Smooth muscle cell of the pulmonary artery (primary cell): Measurements from ENCODE around the gene SMAGP. TPM values are rescaled to one million over a fixed set of nuclear protein-coding genes. Genes with fewer than 3 reads are reported as not detected.

Experiments used
- total RNA-seq: library from RNA; depleted of rRNA; stranded (reverse); fragments of >200 nt; gene quantifications from 2 replicates; pipeline ENCODE4 v1.2.3, GENCODE V29; 2014

Gene SMAGP, protein sequence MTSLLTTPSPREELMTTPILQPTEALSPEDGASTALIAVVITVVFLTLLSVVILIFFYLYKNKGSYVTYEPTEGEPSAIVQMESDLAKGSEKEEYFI
- 9.6 and 19.1 TPM in 2 replicates for total RNA-seq

DNA sequence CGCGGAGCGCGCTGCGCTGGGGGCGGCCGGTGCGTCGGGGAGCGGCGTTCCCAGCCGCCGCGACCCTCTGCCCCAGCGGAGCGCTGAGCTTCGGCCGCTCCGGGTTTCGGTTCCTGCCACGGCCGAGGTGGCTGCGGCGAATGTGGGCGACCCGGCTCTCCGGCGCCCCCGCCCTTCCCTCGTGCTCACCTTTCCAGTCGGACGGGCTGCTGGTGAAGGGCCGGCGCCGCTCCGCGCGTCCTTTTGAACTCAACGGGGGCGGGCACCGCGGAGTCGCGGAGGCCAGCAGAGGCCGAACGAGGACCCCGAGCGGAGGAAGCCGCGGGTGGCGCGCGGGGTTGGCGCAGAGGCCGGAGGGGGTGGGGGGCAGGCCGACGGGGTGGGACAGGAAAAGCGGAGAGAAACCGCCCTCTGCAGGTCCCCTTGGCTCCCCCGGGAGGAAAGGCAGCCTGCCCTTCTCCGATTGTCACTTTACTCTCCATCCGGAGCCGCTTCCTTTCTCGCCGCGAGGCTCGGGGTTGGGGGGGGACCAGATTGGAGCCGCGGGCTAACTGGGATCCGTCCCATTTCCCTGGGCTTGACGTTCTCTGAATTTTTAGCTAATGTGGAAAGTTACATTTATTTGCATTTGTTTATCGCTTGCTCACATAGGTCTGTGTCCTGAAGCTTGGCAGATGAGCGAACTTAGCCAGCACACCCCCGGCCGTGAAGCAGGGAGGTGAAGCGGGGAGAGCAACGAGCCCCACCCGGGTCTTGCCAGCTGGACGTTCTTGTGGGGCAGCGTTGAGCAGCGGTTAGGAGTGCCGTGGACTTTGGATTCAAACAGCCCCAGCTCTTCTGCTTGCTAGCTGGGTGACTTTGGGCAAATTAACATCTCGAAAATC lies at the start of gene SMAGP:
SMAGP (minus strand) TSS at position 349 of the 884 bp plus-strand sequence. CDS start 1,137 bp downstream, outside the sequence.

DNA sequence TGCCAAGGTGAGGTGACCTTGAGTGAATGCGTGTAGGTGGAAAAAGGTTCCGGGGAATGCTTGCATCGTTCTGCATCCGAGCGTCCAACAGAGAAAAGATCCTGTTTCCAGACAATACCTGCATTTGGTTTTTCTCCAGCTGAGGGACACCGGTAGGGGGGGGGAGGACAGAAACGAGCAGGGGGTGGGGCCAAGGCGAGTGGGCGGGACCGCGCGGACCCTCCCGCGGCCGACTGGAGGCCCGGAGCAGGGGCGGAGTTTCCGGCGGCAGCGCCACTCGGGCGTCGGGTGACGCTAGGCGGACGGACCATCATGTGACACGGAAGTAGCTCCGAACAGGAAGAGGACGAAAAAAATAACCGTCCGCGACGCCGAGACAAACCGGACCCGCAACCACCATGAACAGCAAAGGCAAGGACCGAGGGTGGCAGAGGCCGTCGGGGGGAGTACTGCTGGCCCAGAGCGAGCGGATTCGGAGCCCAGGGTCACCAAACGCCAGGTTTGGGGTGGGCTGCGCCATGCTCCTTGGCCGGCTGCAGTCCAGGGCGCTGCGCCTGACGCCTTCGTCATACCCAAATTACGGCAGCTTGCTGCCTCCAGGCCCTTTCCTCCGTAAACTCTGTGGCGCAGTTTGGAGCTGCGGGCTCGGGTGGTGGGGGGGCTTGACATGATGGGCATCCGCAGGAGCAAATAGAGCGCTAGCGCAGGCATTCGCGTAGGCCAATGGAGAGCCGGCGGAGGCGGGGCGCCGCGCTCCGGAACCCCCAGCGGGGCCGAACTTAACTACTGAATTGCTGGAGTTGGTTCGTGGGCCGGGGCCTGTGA lies 31.5 kb downstream of the SMAGP start, which contains the start of gene DAZAP2:
DAZAP2 (plus strand) TSS at position 317 of the 825 bp plus-strand sequence; CDS start at position 399, 82 bp downstream.

DNA sequence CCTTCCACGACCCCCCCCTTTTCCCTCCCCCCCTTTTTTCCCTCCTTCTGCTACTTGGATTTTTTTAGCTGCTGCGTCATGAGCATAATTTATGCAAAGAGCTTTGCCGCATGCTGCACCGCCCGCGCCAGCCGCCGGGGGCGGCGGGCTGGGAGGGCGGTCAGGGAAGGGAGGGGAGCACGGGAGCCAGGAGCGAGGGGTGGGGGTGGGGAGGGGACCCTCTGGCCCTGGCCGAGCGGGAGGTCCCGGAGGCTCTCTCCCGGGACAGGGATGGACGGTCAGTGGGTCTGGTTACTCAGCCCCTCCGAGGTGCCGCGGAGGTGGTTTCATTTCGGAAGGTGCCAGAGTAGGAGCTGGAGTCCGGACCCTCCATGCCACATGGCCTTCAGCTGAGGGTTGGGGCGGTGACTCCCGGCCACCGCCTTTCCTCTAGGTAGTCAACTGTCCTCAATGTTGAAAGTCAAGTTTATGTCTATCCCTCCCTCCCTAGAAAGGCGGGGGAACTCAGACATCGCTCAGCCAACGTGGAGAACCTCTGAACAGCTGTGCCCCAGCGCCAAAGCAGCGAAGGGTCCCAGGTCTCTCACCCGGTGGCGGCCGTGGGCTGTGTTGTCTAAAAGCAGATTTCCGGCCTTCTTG lies 52.1 kb downstream of the SMAGP start, which contains the start of gene POU6F1:
POU6F1 (minus strand) TSS at position 95 of the 639 bp plus-strand sequence. CDS start 11,226 bp downstream, outside the sequence.

Other genes with a start within 250 kb of the SMAGP start
- 76.0 and 96.2 TPM in 2 replicates for gene SLC11A2, start 244.0 kb downstream of the SMAGP start, total RNA-seq
- 56.8 and 60.3 TPM in 2 replicates for gene LETMD1, start 222.1 kb downstream of the SMAGP start, total RNA-seq
- 21.8 and 25.6 TPM in 2 replicates for gene CSRNP2, start 186.8 kb downstream of the SMAGP start, total RNA-seq
- gene TFCP2, start 97.3 kb downstream of the SMAGP start, total RNA-seq, result 12.6 and 15.3 TPM in 2 replicates
- 3.5 and 5.2 TPM in 2 replicates for gene POU6F1, start 52.4 kb downstream of the SMAGP start, total RNA-seq
- 108 and 112 TPM in 2 replicates for gene DAZAP2, start 31.6 kb downstream of the SMAGP start, total RNA-seq
- gene BIN2, start 53.8 kb upstream of the SMAGP start, total RNA-seq, result not detected in 2 replicates
- gene CELA1, start 76.3 kb upstream of the SMAGP start, total RNA-seq, result not detected in 2 replicates
- 11.6 and 105 TPM in 2 replicates for gene GALNT6, start 121.0 kb upstream of the SMAGP start, total RNA-seq
- 1.6 and 5.4 TPM in 2 replicates for gene SLC4A8, start 154.4 kb upstream of the SMAGP start, total RNA-seq